ENCODE data around the gene SPINK13.
A peak's percentile ranks its signal among the peaks of the same experiment; 100 is the strongest.

The SPINK13 gene, protein sequence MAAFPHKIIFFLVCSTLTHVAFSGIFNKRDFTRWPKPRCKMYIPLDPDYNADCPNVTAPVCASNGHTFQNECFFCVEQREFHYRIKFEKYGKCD

DNA sequence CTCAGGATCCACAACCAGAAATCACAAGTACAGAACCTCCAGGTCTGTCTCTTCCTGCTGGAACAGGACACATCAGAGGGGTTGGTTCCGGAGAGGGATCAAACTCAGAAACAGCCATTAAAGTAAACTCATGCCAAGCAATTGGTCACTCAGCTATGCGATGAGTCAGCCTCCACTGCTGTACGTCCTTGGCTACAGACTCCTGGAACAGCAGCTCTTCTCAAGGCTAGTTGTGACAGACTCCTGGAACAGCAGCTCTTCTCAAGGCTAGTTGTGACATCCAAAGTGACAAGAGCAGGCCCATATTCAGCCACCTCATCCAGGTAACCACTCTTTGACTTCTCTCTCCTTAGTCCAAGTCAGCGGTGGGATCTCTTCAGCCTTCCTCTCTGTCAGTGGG, at the start of gene SPINK13:
Gene SPINK13 (plus strand): TSS at position 229 of the 400 bp plus-strand sequence. CDS start 1,279 bp downstream, outside the sequence.
- H3K27ac ChIP-seq, result no peak within 1 kb of the TSS
- TF ChIP-seq, protein P1, sequence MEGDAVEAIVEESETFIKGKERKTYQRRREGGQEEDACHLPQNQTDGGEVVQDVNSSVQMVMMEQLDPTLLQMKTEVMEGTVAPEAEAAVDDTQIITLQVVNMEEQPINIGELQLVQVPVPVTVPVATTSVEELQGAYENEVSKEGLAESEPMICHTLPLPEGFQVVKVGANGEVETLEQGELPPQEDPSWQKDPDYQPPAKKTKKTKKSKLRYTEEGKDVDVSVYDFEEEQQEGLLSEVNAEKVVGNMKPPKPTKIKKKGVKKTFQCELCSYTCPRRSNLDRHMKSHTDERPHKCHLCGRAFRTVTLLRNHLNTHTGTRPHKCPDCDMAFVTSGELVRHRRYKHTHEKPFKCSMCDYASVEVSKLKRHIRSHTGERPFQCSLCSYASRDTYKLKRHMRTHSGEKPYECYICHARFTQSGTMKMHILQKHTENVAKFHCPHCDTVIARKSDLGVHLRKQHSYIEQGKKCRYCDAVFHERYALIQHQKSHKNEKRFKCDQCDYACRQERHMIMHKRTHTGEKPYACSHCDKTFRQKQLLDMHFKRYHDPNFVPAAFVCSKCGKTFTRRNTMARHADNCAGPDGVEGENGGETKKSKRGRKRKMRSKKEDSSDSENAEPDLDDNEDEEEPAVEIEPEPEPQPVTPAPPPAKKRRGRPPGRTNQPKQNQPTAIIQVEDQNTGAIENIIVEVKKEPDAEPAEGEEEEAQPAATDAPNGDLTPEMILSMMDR (conservative IDR thresholded peaks at IDR 0.05), result no peak

DNA sequence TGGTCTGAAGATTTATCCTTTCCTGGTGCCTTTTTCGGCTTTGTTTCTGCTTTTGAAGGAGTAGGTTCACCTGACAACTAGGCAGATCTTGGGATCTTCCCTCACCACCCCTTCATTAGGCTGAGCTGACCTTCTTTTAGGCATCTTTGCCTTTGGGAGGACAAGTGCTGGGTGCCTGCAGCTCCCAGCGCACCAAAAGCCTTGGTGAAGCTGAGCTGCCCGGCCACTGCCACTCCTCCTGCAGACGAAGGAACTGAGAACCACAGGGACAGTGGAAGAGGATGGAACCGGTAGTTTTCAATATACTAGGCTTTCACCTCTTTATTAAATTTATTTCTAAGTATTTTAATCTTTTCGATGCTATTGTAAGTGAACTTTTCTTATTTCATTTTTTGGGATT, 47.1 kb upstream of the SPINK13 start:
- no peak overlapping the region for H3K27ac ChIP-seq
- TF ChIP-seq, protein P1 (conservative IDR thresholded peaks at IDR 0.05), result no peak

GRCh38 chr5:148224117-148224742, 44.4 kb upstream of the SPINK13 start:
- TF ChIP-seq, protein P1 (conservative IDR thresholded peaks at IDR 0.05), result no peak
- H3K27ac ChIP-seq, result no peak overlapping the region

GRCh38 chr5:148228392-148228984, 40.1 kb upstream of the SPINK13 start:
- H3K27ac ChIP-seq, result no peak overlapping the region
- TF ChIP-seq, protein P1 (conservative IDR thresholded peaks at IDR 0.05), result no peak

DNA sequence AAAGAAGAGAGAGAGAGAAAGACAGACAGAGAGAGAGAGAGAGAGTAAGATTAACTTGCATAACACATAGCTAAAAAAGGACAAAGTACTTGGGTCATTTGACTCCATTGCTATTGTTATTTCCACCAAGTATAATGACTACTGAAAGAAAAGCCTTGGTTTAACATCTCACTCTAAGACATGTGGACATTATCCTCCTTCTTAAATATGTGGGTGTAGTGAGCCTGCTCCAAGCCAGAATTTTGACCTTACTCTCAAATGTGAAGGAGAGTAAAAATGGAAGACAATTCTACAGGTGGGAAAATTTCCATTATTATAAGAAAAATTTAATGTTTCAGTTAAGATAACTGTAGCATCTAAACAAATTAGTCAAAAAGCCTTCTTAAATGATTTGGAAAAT, 38.8 kb upstream of the SPINK13 start:
- TF ChIP-seq, protein P1 (conservative IDR thresholded peaks at IDR 0.05), result no peak
- no peak overlapping the region for H3K27ac ChIP-seq

- TF ChIP-seq, protein P1 (conservative IDR thresholded peaks at IDR 0.05), result no peak
- no peak overlapping the region for H3K27ac ChIP-seq
Measured at GRCh38 chr5:148230240-148230639, 38.4 kb upstream of the SPINK13 start.

DNA sequence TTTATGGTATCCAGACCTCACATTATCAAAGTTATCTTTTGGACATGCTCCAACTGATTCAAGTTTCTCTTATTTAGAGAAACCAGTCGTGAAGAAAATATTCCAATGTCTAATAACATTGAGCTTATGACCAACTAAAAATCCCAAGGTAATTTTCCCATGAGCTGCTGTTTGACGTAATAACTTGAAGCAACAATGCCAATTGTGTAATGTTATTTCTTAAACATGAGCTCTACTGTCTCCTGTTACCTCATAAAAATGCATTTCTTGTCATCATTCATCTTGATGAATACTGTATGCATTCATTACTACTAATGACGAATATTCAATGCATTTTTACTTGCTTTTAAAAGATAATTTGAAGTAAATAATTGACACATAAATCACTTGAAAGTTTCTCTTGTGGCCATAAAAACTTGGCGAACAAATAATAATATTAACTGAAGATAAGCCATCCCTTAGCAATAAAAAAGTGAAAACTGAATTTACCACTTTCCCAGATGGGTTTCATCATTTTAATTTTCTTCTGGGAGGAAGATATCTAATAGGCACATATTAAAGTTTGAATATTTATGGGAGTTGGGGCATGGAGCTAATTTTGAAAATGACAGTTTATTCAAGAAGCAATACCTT, 30.7 kb upstream of the SPINK13 start:
- peak overlapping the region; percentile 19; the same call in 1 of the 2 replicates for H3K27ac ChIP-seq
- TF ChIP-seq, protein P1 (conservative IDR thresholded peaks at IDR 0.05), result no peak

Data from VCaP (cell line).